ENCODE results near the gene MEGF9. TPM values are rescaled to one million over a fixed set of nuclear protein-coding genes. Genes with fewer than 3 reads are reported as not detected.
"Not testable (repeated sequence)": the region's sequence is repeated elsewhere in the genome, so short reads cannot be mapped to it uniquely, and the experiment has no call there.

The MEGF9 gene
- total RNA-seq, 1 experiment from 2014 or later: 12.2 TPM

- Histone ChIP-seq H3K9me3 (ENCODE audit: low read depth, low read length, poor library complexity, severe bottlenecking) (no peaks in the 10 kb centered on the region), H3K36me3 (ENCODE audit: insufficient read depth, low read length, poor library complexity, severe bottlenecking) (no peaks in the 10 kb centered on the region), H3K27me3 (replicated peaks; ENCODE audit: insufficient read depth, low read depth, low read length, poor library complexity) (no peaks in the 10 kb centered on the region), H3K27ac (ENCODE audit: low read depth, low read length, poor library complexity, severe bottlenecking) (no peak overlapping the region), H3K4me3 (ENCODE audit: low read depth, low read length, poor library complexity, severe bottlenecking) (no peak overlapping the region), H3K4me1 (ENCODE audit: insufficient read depth, low read length, poor library complexity, severe bottlenecking) (no peaks in the 10 kb centered on the region)
- ChIA-PET CTCF (no interaction called here), POLR2A (ENCODE audit: low non-redundant PET) (no interaction called here)
- TF ChIP-seq CTCF (conservative IDR thresholded peaks at IDR 0.05; ENCODE audit: low read depth, low read length) (no peak), EZH2 (IDR thresholded peaks at IDR 0.05; ENCODE audit: borderline replicate concordance, low read depth, low read length, poor library complexity, severe bottlenecking) (no peak)
- no TSS peak for BruUV-seq (replicated peaks)
- no peak for DNase-seq (ENCODE audit: low spot score)
- intact Hi-C loops (cut with micrococcal nuclease; ENCODE audit: unreplicated experiment): no loop called here
These were observed 77.9 kb downstream of the MEGF9 start for GRCh38 chr9:120636194-120636957.

GRCh38 chr9:120635011-120635410 is 79.3 kb downstream of the MEGF9 start:
- ChIA-PET CTCF (interaction anchor here (0.6 kb wide), 1 partner anchor 149 kb away, joined by 3 read pairs; no protein-coding TSS in a partner anchor), POLR2A (ENCODE audit: low non-redundant PET) (no interaction called here)
- no peaks in the 10 kb centered on the region for H3K4me1 ChIP-seq (ENCODE audit: insufficient read depth, low read length, poor library complexity, severe bottlenecking)
- intact Hi-C loops (cut with micrococcal nuclease; ENCODE audit: unreplicated experiment): no loop called here
- no peaks in the 10 kb centered on the region for H3K27me3 ChIP-seq (replicated peaks; ENCODE audit: insufficient read depth, low read depth, low read length, poor library complexity)
- no TSS peak for BruUV-seq (replicated peaks)
- no peak for DNase-seq (ENCODE audit: low spot score)
- H3K36me3 ChIP-seq (ENCODE audit: insufficient read depth, low read length, poor library complexity, severe bottlenecking): no peaks in the 10 kb centered on the region
- H3K4me3 ChIP-seq (ENCODE audit: low read depth, low read length, poor library complexity, severe bottlenecking): no peak overlapping the region
- no peak overlapping the region for H3K27ac ChIP-seq (ENCODE audit: low read depth, low read length, poor library complexity, severe bottlenecking)
- TF ChIP-seq EZH2 (IDR thresholded peaks at IDR 0.05; ENCODE audit: borderline replicate concordance, low read depth, low read length, poor library complexity, severe bottlenecking): no peak
- H3K9me3 ChIP-seq (ENCODE audit: low read depth, low read length, poor library complexity, severe bottlenecking): no peaks in the 10 kb centered on the region

GRCh38 chr9:120630333-120630732 is 83.9 kb downstream of the MEGF9 start:
- Histone ChIP-seq H3K27me3 (replicated peaks; ENCODE audit: insufficient read depth, low read depth, low read length, poor library complexity) (no peaks in the 10 kb centered on the region), H3K36me3 (ENCODE audit: insufficient read depth, low read length, poor library complexity, severe bottlenecking) (no peaks in the 10 kb centered on the region), H3K4me1 (ENCODE audit: insufficient read depth, low read length, poor library complexity, severe bottlenecking) (peaks cover 2% of the 10 kb centered on the region), H3K9me3 (ENCODE audit: low read depth, low read length, poor library complexity, severe bottlenecking) (no peaks in the 10 kb centered on the region), H3K27ac (ENCODE audit: low read depth, low read length, poor library complexity, severe bottlenecking) (no peak overlapping the region), H3K4me3 (ENCODE audit: low read depth, low read length, poor library complexity, severe bottlenecking) (no peak overlapping the region)
- no TSS peak for BruUV-seq (replicated peaks)
- DNase-seq (ENCODE audit: low spot score): no peak
- CTCF ChIA-PET: no interaction called here
- TF ChIP-seq EZH2 (IDR thresholded peaks at IDR 0.05; ENCODE audit: borderline replicate concordance, low read depth, low read length, poor library complexity, severe bottlenecking): no peak
- no peak for TF ChIP-seq CTCF (conservative IDR thresholded peaks at IDR 0.05; ENCODE audit: low read depth, low read length)
- POLR2A ChIA-PET (ENCODE audit: low non-redundant PET): no interaction called here
- intact Hi-C loops (cut with micrococcal nuclease; ENCODE audit: unreplicated experiment): no loop called here

- BruUV-seq (replicated peaks); CTCF ChIA-PET; H3K4me3 ChIP-seq (ENCODE audit: low read depth, low read length, poor library complexity, severe bottlenecking); H3K27me3 ChIP-seq (replicated peaks; ENCODE audit: insufficient read depth, low read depth, low read length, poor library complexity); H3K9me3 ChIP-seq (ENCODE audit: low read depth, low read length, poor library complexity, severe bottlenecking); DNase-seq (ENCODE audit: low spot score); H3K36me3 ChIP-seq (ENCODE audit: insufficient read depth, low read length, poor library complexity, severe bottlenecking); H3K27ac ChIP-seq (ENCODE audit: low read depth, low read length, poor library complexity, severe bottlenecking): not testable (repeated sequence)
- H3K4me1 ChIP-seq (ENCODE audit: insufficient read depth, low read length, poor library complexity, severe bottlenecking): peaks cover 11% of the 10 kb centered on the region
- POLR2A ChIA-PET (ENCODE audit: low non-redundant PET): interaction anchor here (0.6 kb wide), 1 partner anchor 17 kb away, joined by 3 read pairs; no protein-coding TSS in a partner anchor
- intact Hi-C loops (cut with micrococcal nuclease; ENCODE audit: unreplicated experiment): loop anchor here (10.0 kb wide), 1 partner anchor 446 kb away; the partner anchor contains the start of gene CNTRL
These were observed 85.3 kb downstream of the MEGF9 start for GRCh38 chr9:120628925-120629497.
